HCT116 (cell line): ENCODE data around the gene NPW. TPM values are rescaled to one million over a fixed set of nuclear protein-coding genes. Genes with fewer than 3 reads are reported as not detected.

ENCODE experiments used
- ATAC-seq: fragments of 200-7000 bp; cut with Tn5 transposase; 2 replicates; pipeline ENCODE4 v1.9.1; 2020; ENCODE audit warnings: mild to moderate bottlenecking, moderate library complexity
- BruUV-seq: library from RNA; stranded (reverse); fragments of 400-500 nt; replicated peaks from 2 replicates; lab custom pipeline; 2021; lab: Mats Ljungman, UMichigan
- CTCF ChIA-PET: fragments of 300-600 bp; sonication (Branson Sonifier 250); formaldehyde crosslinking; loops from one replicate; lab custom pipeline; 2021; ENCODE audit warnings: antibody characterized with exemption; lab: Charles Lee
- POLR2A ChIA-PET: fragments of 300-600, 350-600 bp; sonication (Branson Sonifier 250); formaldehyde crosslinking; loops from one replicate; lab custom pipeline; 2021; ENCODE audit warnings: antibody characterized with exemption; lab: Charles Lee
- RAD21 ChIA-PET, 2 experiments: fragments of 300-600 bp; sonication (Branson Sonifier 250); formaldehyde crosslinking; loops; one replicate each; lab custom pipeline; 2023; ENCODE audit warnings: low total read pairs in 2 of 2; ENCODE audit not compliant: uncharacterized antibody in 2 of 2, unreplicated experiment in 2 of 2, low non-redundant PET in 1 of 2; lab: Charles Lee
- DNase-seq: peaks from one replicate; pipeline ENCODE4 v3.0.0-alpha.2; 2010; ENCODE audit warnings: low read depth, low spot score
- H2AFZ ChIP-seq: fragments of 200-600 bp; shearing (Covaris generic), sonication (generic); 2 replicates; pipeline ENCODE4 v1.6.1; 2017; ENCODE audit warnings: low read depth, mixed run types, mixed read lengths, antibody characterized with exemption, low read length; ENCODE audit not compliant: poor library complexity, severe bottlenecking
- H3K27ac ChIP-seq: 2 replicates; pipeline ENCODE4 v1.5.1; 2012; ENCODE audit warnings: low read depth, low read length
- H3K27me3 ChIP-seq: fragments of 200-600 bp; sonication (generic); 2 replicates; pipeline ENCODE4 v1.6.1; 2016; ENCODE audit warnings: mixed run types, low read length, mixed read lengths; ENCODE audit not compliant: insufficient read depth
- H3K36me3 ChIP-seq, 2 experiments: fragments of 200-500 bp in 1 of 2; fragments of 200-600 bp in 1 of 2; sonication (Bioruptor generic) in 1 of 2; sonication (generic) in 1 of 2; 2 replicates each; pipeline versions ENCODE4 v1.5.1 to v1.6.1; 2014 to 2016; ENCODE audit warnings: low read length in 2 of 2, inconsistent platforms in 1 of 2, mixed read lengths in 1 of 2, mixed run types in 1 of 2; ENCODE audit not compliant: insufficient read depth in 2 of 2, control insufficient read depth in 1 of 2
- H3K4me1 ChIP-seq, 2 experiments: fragments of 200-600 bp in 1 of 2; sonication (generic) in 1 of 2; 2 replicates each; pipeline versions ENCODE4 v1.5.1 to v1.6.1; 2012 to 2017; ENCODE audit warnings: low read length in 2 of 2, inconsistent platforms in 1 of 2, mild to moderate bottlenecking in 1 of 2, mixed read lengths in 1 of 2, mixed run types in 1 of 2, moderate library complexity in 1 of 2; ENCODE audit not compliant: insufficient read depth in 2 of 2, control insufficient read depth in 1 of 2
- H3K4me2 ChIP-seq: fragments of 200-600 bp; sonication (generic); 2 replicates; pipeline ENCODE4 v1.6.1; 2017; ENCODE audit warnings: mixed run types, low read length, mixed read lengths
- H3K4me3 ChIP-seq, 2 experiments: fragments of 200-600 bp in 1 of 2; sonication (generic) in 1 of 2; replicated peaks in 1 of 2; 2 replicates each; pipeline ENCODE4 v1.5.1; 2011 to 2016; ENCODE audit warnings: low read length in 2 of 2, control low read depth in 1 of 2, low read depth in 1 of 2, mild to moderate bottlenecking in 1 of 2, mixed read lengths in 1 of 2, mixed run types in 1 of 2
- H3K79me2 ChIP-seq: fragments of 200-600 bp; sonication (generic); 2 replicates; pipeline ENCODE4 v1.6.1; 2017; ENCODE audit warnings: mild to moderate bottlenecking, mixed run types, low read length, moderate library complexity, mixed read lengths; ENCODE audit not compliant: insufficient read depth
- H3K9ac ChIP-seq: fragments of 200-600 bp; sonication (generic); 2 replicates; pipeline ENCODE4 v1.6.1; 2016; ENCODE audit warnings: low read length, mixed read lengths
- H3K9me2 ChIP-seq: fragments of 200-600 bp; sonication (generic), shearing (Covaris generic); 2 replicates; pipeline ENCODE4 v1.6.1; 2017; ENCODE audit warnings: mixed run types, mild to moderate bottlenecking, moderate library complexity; ENCODE audit not compliant: insufficient read depth
- H3K9me3 ChIP-seq, 2 experiments: fragments of 200-500 bp in 1 of 2; fragments of 200-600 bp in 1 of 2; sonication (Bioruptor generic) in 1 of 2; sonication (generic) in 1 of 2; 2 replicates each; pipeline ENCODE4 v1.6.1; 2014 to 2017; ENCODE audit warnings: low read length in 2 of 2, mixed read lengths in 2 of 2, inconsistent platforms in 1 of 2, low read depth in 1 of 2, mild to moderate bottlenecking in 1 of 2, mixed run types in 1 of 2, moderate library complexity in 1 of 2; ENCODE audit not compliant: control insufficient read depth in 1 of 2, insufficient read depth in 1 of 2
- H4K20me1 ChIP-seq: fragments of 200-600 bp; sonication (generic), shearing (Covaris generic); 2 replicates; pipeline ENCODE4 v1.6.1; 2017; ENCODE audit warnings: mixed run types, mild to moderate bottlenecking, moderate library complexity; ENCODE audit not compliant: insufficient read depth
- CBX3 ChIP-seq: IDR thresholded peaks from 2 replicates; pipeline ENCODE4 v1.6.1; 2012; ENCODE audit warnings: low read depth
- CEBPB ChIP-seq: IDR thresholded peaks from 2 replicates; pipeline ENCODE4 v1.6.1; 2012; ENCODE audit warnings: low read depth
- CTCF ChIP-seq, 3 experiments: fragments of 200-600 bp in 1 of 3; sonication (generic) in 1 of 3; IDR thresholded peaks in 2 of 3; conservative IDR thresholded peaks in 1 of 3; 2 replicates each; pipeline ENCODE4 v1.5.1; 2012 to 2017; ENCODE audit warnings: low read depth in 2 of 3, low read length in 2 of 3, antibody characterized with exemption in 1 of 3, borderline replicate concordance in 1 of 3, control low read depth in 1 of 3, mild to moderate bottlenecking in 1 of 3, mixed read lengths in 1 of 3, mixed run types in 1 of 3, moderate library complexity in 1 of 3; ENCODE audit not compliant: insufficient read depth in 1 of 3
- EGR1 ChIP-seq: IDR thresholded peaks from 2 replicates; pipeline ENCODE4 v1.6.1; 2012; ENCODE audit warnings: low read depth
- ELF1 ChIP-seq: IDR thresholded peaks from 2 replicates; pipeline ENCODE4 v1.6.1; 2012; ENCODE audit warnings: low read depth, borderline replicate concordance
- EZH2 ChIP-seq: fragments of 200-600 bp; sonication (generic); IDR thresholded peaks from 2 replicates; pipeline ENCODE4 v1.6.1; 2017; ENCODE audit warnings: antibody characterized with exemption, mixed run types
- FOSL1 ChIP-seq: IDR thresholded peaks from 2 replicates; pipeline ENCODE4 v1.6.1; 2012; ENCODE audit warnings: low read depth
- JUND ChIP-seq: IDR thresholded peaks from 2 replicates; pipeline ENCODE4 v1.6.1; 2012
- MAX ChIP-seq: IDR thresholded peaks from 2 replicates; pipeline ENCODE4 v1.6.1; 2012
- POLR2A ChIP-seq: IDR thresholded peaks from 2 replicates; pipeline ENCODE4 v1.7.0; 2011; ENCODE audit warnings: borderline replicate concordance; ENCODE audit not compliant: insufficient read depth, insufficient read length; ENCODE audit errors: extremely low read depth
- POLR2AphosphoS5 ChIP-seq: IDR thresholded peaks from 2 replicates; pipeline ENCODE4 v1.6.1; 2011; ENCODE audit warnings: mild to moderate bottlenecking, low read depth, low read length, moderate library complexity
- RAD21 ChIP-seq: IDR thresholded peaks from 2 replicates; pipeline ENCODE4 v1.6.1; 2012; ENCODE audit warnings: low read depth, mild to moderate bottlenecking
- SIN3A ChIP-seq: IDR thresholded peaks from 2 replicates; pipeline ENCODE4 v1.6.1; 2012; ENCODE audit warnings: low read depth
- SP1 ChIP-seq: IDR thresholded peaks from 2 replicates; pipeline ENCODE4 v1.6.1; 2012; ENCODE audit warnings: low read depth
- TCF7L2 ChIP-seq: IDR thresholded peaks from 2 replicates; pipeline ENCODE4 v1.7.0; 2011; ENCODE audit warnings: borderline replicate concordance, inconsistent platforms; ENCODE audit not compliant: insufficient read depth, insufficient read length; ENCODE audit errors: extremely low read depth
- YY1 ChIP-seq: IDR thresholded peaks from 2 replicates; pipeline ENCODE4 v1.6.1; 2011; ENCODE audit warnings: low read length, low read depth, moderate library complexity, mild to moderate bottlenecking; ENCODE audit not compliant: insufficient replicate concordance; ENCODE audit errors: extremely low read depth
- ZFX ChIP-seq: fragments of 450-650 bp; IDR thresholded peaks from 2 replicates; pipeline ENCODE4 v1.6.1; 2017
- ZNF274 ChIP-seq: fragments of 200-500 bp; sonication (Bioruptor generic); IDR thresholded peaks from 2 replicates; pipeline ENCODE4 v1.6.1; 2014; ENCODE audit warnings: mild to moderate bottlenecking, low read depth, low read length, inconsistent platforms
- intact Hi-C: fragments of 100-400 bp; cut with micrococcal nuclease; formaldehyde crosslinking; loops from 2 replicates; pipeline ENCODE4 v1.10.0; 2022
- total RNA-seq: library from RNA; stranded (reverse); gene quantifications from one replicate; pipeline ENCODE4 v1.2.1, GENCODE V29; 2021; ENCODE audit not compliant: unreplicated experiment
- TF ChIP-seq, protein P1 (sequence below): IDR thresholded peaks from 2 replicates; pipeline ENCODE4 v1.6.1; 2012; ENCODE audit warnings: low read depth
- TF ChIP-seq, protein P2 (sequence below): IDR thresholded peaks from 2 replicates; pipeline ENCODE4 v1.6.1; 2012

The NPW gene
- total RNA-seq, 1 experiment from 2014 or later, result 226 TPM

DNA sequence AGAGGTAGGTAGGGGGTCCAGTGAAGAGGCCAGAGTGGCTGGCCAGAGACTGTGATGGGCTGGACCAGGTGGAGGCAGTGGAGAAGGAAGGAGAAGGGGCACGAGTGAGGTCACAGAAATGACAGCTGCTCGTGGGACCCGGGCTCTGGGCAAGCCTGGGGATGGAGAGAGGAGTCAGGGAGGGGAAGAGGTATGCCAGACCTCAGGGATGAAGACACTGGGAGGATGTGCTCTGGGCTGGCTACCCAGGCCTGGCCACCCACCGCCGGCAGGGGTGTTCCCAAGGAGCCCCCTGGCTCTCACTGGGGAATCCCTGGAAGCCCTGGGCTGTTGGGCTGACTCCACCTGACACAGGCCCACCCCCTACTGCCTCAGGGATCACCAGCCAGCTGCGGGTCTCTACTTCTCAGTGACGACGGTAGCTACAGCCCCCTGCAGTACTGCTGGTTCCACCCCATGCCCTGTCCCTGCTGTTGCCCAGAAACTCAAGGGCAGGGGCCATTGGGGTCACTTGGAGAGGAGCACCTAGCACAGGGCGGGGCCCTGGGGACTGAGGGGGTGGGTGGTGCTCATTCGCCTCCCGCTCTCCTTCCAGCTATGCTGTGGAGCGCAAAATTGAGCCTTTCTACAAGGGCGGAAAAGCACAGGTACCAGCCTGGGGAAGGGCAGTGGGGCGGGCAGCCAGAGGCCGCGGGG lies 46.0 kb upstream of the NPW start:
- ChIA-PET POLR2A (interaction anchor here (1.4 kb wide), 1 partner anchor 9 kb away, joined by 5 read pairs; the partner anchor contains the start of gene RPS2), CTCF (no interaction called here), RAD21 (no interaction called here)
- Histone ChIP-seq H3K27ac (no peak overlapping the region), H3K4me3 (peak overlapping the region in 1 of 2 experiments; percentile 96; a peak in 3 of 4 replicates), H3K27me3 (no peaks in the 10 kb centered on the region), H3K4me2 (peak overlapping the region; percentile 98), H2AFZ (no peak overlapping the region), H3K36me3 (peaks cover 0 to 41% of the 10 kb centered on the region in 2 experiments; a peak in 2 of 4 replicates)
- intact Hi-C loops, result no loop called here
- BruUV-seq, result no TSS peak
- no peak for TF ChIP-seq FOSL1
- TF ChIP-seq ZNF274, result no peak
- TF ChIP-seq, protein P1, sequence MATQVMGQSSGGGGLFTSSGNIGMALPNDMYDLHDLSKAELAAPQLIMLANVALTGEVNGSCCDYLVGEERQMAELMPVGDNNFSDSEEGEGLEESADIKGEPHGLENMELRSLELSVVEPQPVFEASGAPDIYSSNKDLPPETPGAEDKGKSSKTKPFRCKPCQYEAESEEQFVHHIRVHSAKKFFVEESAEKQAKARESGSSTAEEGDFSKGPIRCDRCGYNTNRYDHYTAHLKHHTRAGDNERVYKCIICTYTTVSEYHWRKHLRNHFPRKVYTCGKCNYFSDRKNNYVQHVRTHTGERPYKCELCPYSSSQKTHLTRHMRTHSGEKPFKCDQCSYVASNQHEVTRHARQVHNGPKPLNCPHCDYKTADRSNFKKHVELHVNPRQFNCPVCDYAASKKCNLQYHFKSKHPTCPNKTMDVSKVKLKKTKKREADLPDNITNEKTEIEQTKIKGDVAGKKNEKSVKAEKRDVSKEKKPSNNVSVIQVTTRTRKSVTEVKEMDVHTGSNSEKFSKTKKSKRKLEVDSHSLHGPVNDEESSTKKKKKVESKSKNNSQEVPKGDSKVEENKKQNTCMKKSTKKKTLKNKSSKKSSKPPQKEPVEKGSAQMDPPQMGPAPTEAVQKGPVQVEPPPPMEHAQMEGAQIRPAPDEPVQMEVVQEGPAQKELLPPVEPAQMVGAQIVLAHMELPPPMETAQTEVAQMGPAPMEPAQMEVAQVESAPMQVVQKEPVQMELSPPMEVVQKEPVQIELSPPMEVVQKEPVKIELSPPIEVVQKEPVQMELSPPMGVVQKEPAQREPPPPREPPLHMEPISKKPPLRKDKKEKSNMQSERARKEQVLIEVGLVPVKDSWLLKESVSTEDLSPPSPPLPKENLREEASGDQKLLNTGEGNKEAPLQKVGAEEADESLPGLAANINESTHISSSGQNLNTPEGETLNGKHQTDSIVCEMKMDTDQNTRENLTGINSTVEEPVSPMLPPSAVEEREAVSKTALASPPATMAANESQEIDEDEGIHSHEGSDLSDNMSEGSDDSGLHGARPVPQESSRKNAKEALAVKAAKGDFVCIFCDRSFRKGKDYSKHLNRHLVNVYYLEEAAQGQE, result no peak
- no peak for TF ChIP-seq MAX
- TF ChIP-seq ZFX, result no peak
- TF ChIP-seq ELF1, result no peak
- no peak for TF ChIP-seq CTCF (IDR thresholded peaks at IDR 0.05 in 2 of 3, conservative IDR thresholded peaks at IDR 0.05 in 1 of 3; ENCODE audit: borderline replicate concordance in 1 of 3, insufficient read depth in 1 of 3, low read depth in 2 of 3, low read length in 2 of 3)
- TF ChIP-seq SIN3A, result no peak
- no peak for TF ChIP-seq POLR2AphosphoS5
- TF ChIP-seq EGR1, result no peak
- TF ChIP-seq CEBPB, result no peak
- no peak for TF ChIP-seq RAD21
- no peak for TF ChIP-seq SP1
- TF ChIP-seq YY1, result no peak
- no peak for TF ChIP-seq TCF7L2
- no peak for TF ChIP-seq CBX3
- no peak for TF ChIP-seq EZH2
- TF ChIP-seq, protein P2, sequence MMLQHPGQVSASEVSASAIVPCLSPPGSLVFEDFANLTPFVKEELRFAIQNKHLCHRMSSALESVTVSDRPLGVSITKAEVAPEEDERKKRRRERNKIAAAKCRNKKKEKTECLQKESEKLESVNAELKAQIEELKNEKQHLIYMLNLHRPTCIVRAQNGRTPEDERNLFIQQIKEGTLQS, result no peak
- no peak for TF ChIP-seq JUND
- no peak for TF ChIP-seq POLR2A
- TF ChIP-seq, all 23 proteins: peak for 0
- Histone ChIP-seq H3K79me2 (peaks cover 37% of the 10 kb centered on the region), H3K9me3 (no peaks in the 10 kb centered on the region), H3K4me1 (peaks cover 11 to 29% of the 10 kb centered on the region in 2 experiments), H3K9ac (peak overlapping the region; percentile 98), H3K9me2 (no peaks in the 10 kb centered on the region), H4K20me1 (no peaks in the 10 kb centered on the region)
- DNase-seq (no peak), ATAC-seq (no peak)
